Left ventricle myocardium superior (tissue), 1 donor: ENCODE measurements around the gene CPT2. TPM values are rescaled to one million over a fixed set of nuclear protein-coding genes. Genes with fewer than 3 reads are reported as not detected.

Source experiments
- ATAC-seq: fragments of 200-7000 bp; cut with Tn5 transposase; one replicate; pipeline ENCODE4 v1.9.1; 2020; ENCODE audit warnings: mild to moderate bottlenecking, moderate library complexity
- DNase-seq: peaks from one replicate; pipeline ENCODE4 v3.0.0-alpha.2; 2020
- intact Hi-C: fragments of 100-400 bp; cut with micrococcal nuclease; formaldehyde crosslinking; loops from one replicate; pipeline ENCODE4 v1.11.0; 2022
- total RNA-seq: library from RNA; stranded (reverse); fragmentation: NEBNext Ultra II Directional; extraction: Animal tissue kit (Norgen Biotek cat#: 25700); gene quantifications from one replicate; pipeline ENCODE4 v1.2.1, GENCODE V29; 2021
- donor health status: DM: no; HTN: yes; CAD: no; lungs with severe emphysema.

Gene CPT2
- total RNA-seq, 1 donor from 2014 or later, result 31.0 TPM

DNA sequence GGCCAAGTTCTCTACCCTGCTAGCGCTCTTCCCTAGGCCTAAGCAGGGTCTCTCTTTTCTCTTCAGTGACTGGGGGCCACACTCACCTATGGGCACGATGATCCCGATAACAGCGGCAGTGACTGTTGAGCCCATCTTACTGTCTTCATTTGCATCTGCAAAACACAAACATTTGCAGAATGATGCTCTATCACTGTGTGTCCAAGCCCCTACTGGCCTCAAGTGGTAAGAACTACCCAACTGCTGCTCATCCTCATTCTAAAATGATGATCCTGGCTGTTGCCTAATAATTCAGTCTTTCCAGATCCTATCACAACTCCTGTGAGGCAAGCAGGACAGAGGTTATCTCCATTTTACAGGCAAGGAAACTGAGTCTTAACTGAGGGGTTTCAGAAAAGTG lies 58.4 kb downstream of the CPT2 start:
- intact Hi-C loops, result no loop called here
- DNase-seq (no peak), ATAC-seq (no peak)

DNA sequence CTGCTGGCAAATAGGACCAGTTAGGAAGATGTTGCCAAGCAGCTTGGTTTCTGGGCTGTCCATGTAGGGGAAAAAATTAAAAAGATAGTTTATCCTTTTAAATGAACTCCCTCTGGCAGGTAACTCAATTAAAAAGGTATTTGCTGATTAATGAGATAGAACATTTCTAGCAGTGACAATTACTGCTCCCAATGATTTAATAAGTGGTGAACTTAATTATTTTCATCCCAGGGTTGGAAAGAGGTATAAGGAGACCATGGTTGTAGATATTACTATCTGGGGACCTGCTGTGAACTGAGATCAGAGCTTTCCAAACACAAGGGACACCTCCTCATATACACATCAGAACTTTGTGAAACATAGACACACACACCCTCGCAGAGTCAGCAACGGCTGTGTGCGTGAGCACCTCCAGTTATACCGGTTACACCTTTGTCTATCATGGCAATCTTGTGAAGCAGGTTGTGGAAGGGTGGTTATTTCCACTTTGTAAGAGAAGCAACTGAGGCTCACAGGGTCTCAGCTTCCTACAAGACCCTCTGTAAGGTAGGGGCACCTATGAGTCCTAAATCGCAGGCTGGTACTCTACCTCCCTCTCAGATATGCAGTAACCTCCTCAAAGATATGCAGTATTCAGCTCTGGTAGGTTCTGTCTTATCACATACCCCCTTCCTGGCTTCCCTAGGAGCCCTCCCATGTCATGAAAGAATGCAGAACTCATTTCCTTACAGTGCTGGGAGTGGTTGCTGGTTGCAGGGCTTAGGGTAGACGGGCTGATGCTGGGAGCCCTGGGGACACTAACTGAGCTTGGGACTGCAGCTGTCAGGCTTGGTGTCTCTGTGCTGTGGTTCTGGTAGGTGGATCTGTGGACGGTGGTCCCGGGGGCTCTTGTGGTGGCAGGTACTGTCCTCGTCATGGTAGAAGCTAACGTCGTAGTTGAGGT lies 60.2 kb downstream of the CPT2 start:
- intact Hi-C loops, result no loop called here
- ATAC-seq (no peak), DNase-seq (no peak)

DNA sequence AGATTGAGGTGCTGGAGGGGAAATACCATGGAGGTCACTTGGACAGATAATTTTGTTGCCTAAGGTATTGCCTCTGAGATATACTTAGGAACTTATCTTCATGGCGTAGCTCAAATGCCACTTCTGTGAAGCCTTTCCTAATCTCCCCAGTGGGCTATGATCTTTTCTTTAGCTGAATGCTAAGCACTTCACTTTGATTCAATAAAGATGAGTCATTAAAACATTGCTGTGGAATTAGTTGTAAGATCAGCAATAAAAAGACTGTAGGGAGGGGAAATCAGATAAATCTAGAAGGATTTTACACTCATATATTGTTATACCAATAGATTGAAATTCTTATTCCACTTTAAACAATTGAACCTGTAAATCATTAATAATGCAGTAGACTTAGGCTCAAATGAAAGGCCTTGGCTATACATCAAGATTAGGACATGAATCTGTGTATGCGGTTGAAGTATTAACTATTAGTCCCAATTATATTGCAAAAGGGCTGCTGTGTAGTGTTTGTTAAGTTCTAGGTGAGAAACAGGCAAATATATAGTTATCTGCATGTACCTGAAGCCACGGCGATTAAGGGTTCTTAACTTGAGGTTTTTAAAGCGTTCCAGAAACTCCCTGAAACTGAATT lies 60.9 kb downstream of the CPT2 start:
- DNase-seq (no peak), ATAC-seq (no peak)
- intact Hi-C loops, result no loop called here

DNA sequence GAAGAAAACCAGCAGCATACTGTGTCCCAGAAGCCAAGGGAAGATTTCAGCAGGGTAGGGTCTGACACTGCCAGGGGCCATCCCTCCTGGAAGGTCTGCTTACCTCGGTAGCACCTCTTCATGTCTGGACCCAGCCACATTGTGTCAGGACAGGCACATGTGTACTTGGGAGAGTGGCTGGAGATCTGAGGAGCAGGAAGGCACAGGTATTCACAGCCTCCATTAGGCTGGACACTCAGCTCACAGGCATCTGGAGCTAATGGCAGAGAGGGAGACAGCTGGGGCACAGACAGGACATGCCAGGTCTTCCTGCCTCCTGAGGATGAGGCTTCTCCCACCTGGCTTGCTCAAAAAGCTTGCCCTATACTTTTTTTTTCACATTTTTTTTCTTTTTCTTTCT lies 61.6 kb downstream of the CPT2 start:
- ATAC-seq (no peak), DNase-seq (no peak)
- intact Hi-C loops, result no loop called here

DNA sequence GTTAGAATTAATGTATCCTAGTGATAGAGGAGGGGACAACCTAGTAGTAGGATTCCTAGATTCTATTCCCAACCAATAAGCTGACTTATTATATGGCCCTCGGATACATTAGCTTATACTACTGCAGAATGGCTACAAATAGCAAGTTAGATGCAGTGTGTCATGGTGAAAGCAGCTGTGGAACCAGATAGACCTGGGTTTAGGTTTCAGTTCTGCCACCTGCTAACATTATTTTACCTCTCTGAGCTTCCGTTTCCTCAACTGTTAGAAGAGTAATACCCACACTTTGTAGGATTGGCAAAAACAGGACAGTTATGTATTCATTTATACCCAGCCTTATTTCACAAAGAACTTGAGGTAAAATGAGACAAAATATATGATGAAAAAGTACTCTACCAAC lies 63.3 kb downstream of the CPT2 start:
- ATAC-seq, result no peak
- intact Hi-C loops, result no loop called here
- DNase-seq, result no peak

DNA sequence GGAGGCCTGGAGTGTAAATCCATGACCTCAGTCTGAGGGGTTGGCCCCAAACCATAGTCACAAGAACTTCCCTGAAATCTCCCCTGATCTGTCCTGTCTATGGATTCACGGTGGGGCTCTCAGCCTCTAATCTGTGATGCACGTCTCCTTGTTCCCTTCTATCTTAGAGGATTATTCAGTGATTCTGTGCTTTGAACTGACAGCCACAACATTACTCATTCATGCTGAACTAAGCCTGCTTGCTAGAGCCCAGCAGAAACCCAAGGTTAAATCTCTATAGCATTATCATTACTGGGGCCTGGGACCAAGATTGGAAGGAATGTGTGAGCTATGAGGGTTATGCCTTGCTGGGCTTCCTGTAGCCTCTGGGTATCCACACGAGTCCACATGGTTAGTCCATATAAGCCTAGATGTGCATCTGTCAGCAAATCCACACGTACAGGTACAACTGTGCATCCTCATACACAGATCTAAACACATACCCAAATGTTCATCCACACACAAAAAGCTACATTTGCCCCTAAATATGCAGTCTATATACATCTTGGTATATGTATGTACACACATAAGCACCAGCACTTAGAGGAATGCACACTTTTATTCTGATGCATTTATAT lies 64.1 kb downstream of the CPT2 start:
- ATAC-seq (no peak), DNase-seq (no peak)
- intact Hi-C loops, result no loop called here

DNA sequence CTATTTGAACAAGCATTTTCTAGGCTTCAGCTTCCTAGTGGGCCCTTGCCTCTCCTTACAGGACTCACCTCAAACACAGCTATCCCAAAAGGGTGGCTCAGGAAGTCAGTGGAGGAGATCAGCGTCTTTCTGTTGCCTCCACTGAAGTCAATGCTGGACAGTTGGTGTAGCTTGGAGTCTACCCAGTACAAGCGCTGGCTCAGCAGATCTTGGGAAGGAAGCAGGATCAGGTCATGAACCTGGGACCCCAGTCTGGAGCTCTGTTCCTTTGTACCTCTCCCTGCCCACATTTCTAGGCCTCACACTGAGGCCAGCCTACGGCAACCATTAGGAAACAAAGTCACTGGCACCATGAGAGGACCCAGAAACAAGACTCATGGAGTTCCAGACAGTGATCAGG lies 65.4 kb downstream of the CPT2 start:
- no peak for ATAC-seq
- no peak for DNase-seq
- intact Hi-C loops, result no loop called here

Other genes with a start within 250 kb of the CPT2 start
- 19.4 TPM for gene PODN, start 134.6 kb upstream of the CPT2 start, total RNA-seq
- 0.32 TPM for gene SLC1A7, start 54.2 kb upstream of the CPT2 start, total RNA-seq
- 56.4 TPM for gene CZIB, start 23.8 kb downstream of the CPT2 start, total RNA-seq
- 25.0 TPM for gene MAGOH, start 41.7 kb downstream of the CPT2 start, total RNA-seq
- 1.3 TPM for gene LRP8, start 131.2 kb downstream of the CPT2 start, total RNA-seq